Osteoblast (primary cell): Measurements from ENCODE around the gene YTHDF1. TPM values are rescaled to one million over a fixed set of nuclear protein-coding genes. Genes with fewer than 3 reads are reported as not detected.

Source experiments
- DNase-seq: peaks from one replicate; pipeline ENCODE4 v3.0.0; 2011; ENCODE audit warnings: low spot score, mixed read lengths; ENCODE audit not compliant: insufficient read length; ENCODE audit errors: missing footprints
- H2AFZ ChIP-seq: 2 replicates; pipeline ENCODE4 v1.6.0; 2011; ENCODE audit warnings: mild to moderate bottlenecking, low read length
- H3K27ac ChIP-seq: 2 replicates; pipeline ENCODE4 v1.5.1; 2011; ENCODE audit warnings: mild to moderate bottlenecking, low read depth, low read length, moderate library complexity
- H3K27me3 ChIP-seq: 2 replicates; pipeline ENCODE4 v1.6.0; 2012; ENCODE audit warnings: mild to moderate bottlenecking, control low read depth, inconsistent platforms, low read length, moderate library complexity; ENCODE audit not compliant: insufficient read depth
- H3K36me3 ChIP-seq: 2 replicates; pipeline ENCODE4 v1.5.1; 2011; ENCODE audit warnings: mild to moderate bottlenecking, low read length, control low read depth, moderate library complexity; ENCODE audit not compliant: insufficient read depth
- H3K4me1 ChIP-seq: 2 replicates; pipeline ENCODE4 v1.5.1; 2011; ENCODE audit warnings: mild to moderate bottlenecking, low read length, control low read depth, moderate library complexity; ENCODE audit not compliant: insufficient read depth
- H3K4me2 ChIP-seq: 2 replicates; pipeline ENCODE4 v1.6.0; 2011; ENCODE audit warnings: mild to moderate bottlenecking, low read length; ENCODE audit not compliant: insufficient read depth
- H3K4me3 ChIP-seq: fragments of 200-600 bp; sonication (generic); 3 replicates; pipeline ENCODE4 v1.5.1; 2012; ENCODE audit warnings: mild to moderate bottlenecking, low read length, inconsistent platforms; ENCODE audit not compliant: insufficient read depth
- H3K79me2 ChIP-seq: 2 replicates; pipeline ENCODE4 v1.6.0; 2012; ENCODE audit warnings: mild to moderate bottlenecking, low read length, control low read depth, inconsistent platforms; ENCODE audit not compliant: insufficient read depth
- H3K9me3 ChIP-seq: 2 replicates; pipeline ENCODE4 v1.5.1; 2011; ENCODE audit warnings: low read depth, low read length, control low read depth
- H4K20me1 ChIP-seq: 2 replicates; pipeline ENCODE4 v1.6.0; 2012; ENCODE audit warnings: mild to moderate bottlenecking, low read length, control low read depth; ENCODE audit not compliant: insufficient read depth
- total RNA-seq: library from RNA; depleted of rRNA; stranded (reverse); fragments of >200 nt; gene quantifications from 2 replicates; pipeline ENCODE4 v1.2.3, GENCODE V29; 2012
- TF ChIP-seq, protein P1 (sequence below): IDR thresholded peaks from 2 replicates; pipeline ENCODE4 v1.5.1; 2011; ENCODE audit warnings: mild to moderate bottlenecking, low read depth, low read length, moderate library complexity; ENCODE audit errors: extremely low read depth

YTHDF1 gene
- total RNA-seq, 1 donor = 23.9 TPM

DNA sequence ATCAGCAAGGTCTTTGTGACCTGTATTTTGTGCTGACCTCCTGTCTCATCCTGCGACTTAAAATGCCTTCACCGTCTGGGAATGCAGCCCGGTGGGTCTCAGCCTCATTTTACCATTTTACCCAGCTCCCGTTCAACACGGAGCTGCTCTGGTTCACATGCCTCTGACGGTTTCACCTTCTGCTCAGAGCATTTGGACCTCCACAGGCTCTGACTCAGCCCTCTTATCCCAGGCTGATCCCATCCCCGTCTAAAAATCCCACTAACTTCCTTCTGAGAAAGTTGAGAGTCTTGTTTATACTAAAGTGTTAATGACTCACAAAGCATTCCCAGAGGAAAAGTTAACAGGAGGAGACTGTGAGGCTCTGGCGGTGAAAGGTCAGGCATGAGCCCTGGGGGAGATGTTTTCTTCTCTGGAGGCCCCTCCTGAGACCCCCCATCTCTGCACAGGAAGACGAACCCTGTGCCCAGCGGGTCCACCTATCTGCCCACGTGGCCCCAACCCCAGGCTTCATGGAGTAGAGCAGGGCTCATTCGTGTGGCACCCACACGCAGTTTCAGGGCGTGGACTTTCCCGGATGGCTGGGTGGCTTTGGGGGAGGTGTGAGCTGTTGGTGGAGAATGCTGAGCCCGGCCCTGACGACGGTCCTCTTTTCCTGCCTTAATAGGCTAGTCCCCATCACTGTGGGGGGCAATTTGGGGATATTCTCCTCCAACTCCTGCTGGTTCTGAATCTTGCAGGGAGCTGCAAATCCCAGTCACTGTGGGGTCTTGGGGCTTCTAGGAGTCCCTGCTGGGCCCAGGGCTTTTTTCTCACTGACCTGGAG is 16.5 kb upstream of the YTHDF1 start:
- H3K27ac ChIP-seq = peak overlapping the region; percentile 91
- H3K36me3 ChIP-seq = no peaks in the 10 kb centered on the region
- H2AFZ ChIP-seq = peak overlapping the region; percentile 69
- H3K27me3 ChIP-seq = no peaks in the 10 kb centered on the region
- no peaks in the 10 kb centered on the region for H3K79me2 ChIP-seq
- peak overlapping the region; percentile 53 for H3K4me2 ChIP-seq
- H4K20me1 ChIP-seq = no peaks in the 10 kb centered on the region
- H3K4me1 ChIP-seq = peaks cover 29% of the 10 kb centered on the region
- H3K9me3 ChIP-seq = no peaks in the 10 kb centered on the region
- peak; percentile 99 for DNase-seq
- H3K4me3 ChIP-seq = peak overlapping the region; percentile 24
- TF ChIP-seq, protein P1, sequence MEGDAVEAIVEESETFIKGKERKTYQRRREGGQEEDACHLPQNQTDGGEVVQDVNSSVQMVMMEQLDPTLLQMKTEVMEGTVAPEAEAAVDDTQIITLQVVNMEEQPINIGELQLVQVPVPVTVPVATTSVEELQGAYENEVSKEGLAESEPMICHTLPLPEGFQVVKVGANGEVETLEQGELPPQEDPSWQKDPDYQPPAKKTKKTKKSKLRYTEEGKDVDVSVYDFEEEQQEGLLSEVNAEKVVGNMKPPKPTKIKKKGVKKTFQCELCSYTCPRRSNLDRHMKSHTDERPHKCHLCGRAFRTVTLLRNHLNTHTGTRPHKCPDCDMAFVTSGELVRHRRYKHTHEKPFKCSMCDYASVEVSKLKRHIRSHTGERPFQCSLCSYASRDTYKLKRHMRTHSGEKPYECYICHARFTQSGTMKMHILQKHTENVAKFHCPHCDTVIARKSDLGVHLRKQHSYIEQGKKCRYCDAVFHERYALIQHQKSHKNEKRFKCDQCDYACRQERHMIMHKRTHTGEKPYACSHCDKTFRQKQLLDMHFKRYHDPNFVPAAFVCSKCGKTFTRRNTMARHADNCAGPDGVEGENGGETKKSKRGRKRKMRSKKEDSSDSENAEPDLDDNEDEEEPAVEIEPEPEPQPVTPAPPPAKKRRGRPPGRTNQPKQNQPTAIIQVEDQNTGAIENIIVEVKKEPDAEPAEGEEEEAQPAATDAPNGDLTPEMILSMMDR = no peak

DNA sequence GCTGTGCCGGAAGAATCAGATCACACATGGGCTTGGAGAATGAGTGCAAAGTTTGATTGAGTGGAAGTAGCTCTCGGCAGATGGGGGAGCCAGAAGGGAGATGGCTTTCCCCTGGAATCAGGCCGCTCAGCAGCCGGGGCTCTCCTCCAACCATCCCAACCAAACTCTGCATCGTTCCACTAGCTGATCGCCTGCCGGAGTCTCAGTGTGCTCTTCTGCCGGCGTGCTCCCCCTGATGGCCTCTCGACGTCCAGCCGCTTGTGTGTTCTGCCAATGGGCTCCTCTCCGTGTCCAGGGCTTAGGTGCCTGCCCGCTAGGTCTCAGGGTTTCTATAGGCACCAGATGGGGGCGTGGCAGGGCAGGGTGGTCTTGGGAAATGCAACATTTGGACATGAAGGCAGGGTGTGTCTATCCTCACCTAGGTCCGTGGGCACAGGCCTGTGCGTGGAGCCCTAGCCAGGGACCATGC is 14.9 kb upstream of the YTHDF1 start:
- Histone ChIP-seq H3K36me3 (no peaks in the 10 kb centered on the region), H3K79me2 (no peaks in the 10 kb centered on the region), H4K20me1 (no peaks in the 10 kb centered on the region), H2AFZ (peak overlapping the region; percentile 95), H3K9me3 (no peaks in the 10 kb centered on the region), H3K4me1 (peaks cover 29% of the 10 kb centered on the region), H3K4me2 (peak overlapping the region; percentile 36), H3K4me3 (no peak overlapping the region), H3K27ac (peak overlapping the region; percentile 91), H3K27me3 (no peaks in the 10 kb centered on the region)
- TF ChIP-seq, protein P1 = peak; percentile 66
- DNase-seq = peak; percentile 90

DNA sequence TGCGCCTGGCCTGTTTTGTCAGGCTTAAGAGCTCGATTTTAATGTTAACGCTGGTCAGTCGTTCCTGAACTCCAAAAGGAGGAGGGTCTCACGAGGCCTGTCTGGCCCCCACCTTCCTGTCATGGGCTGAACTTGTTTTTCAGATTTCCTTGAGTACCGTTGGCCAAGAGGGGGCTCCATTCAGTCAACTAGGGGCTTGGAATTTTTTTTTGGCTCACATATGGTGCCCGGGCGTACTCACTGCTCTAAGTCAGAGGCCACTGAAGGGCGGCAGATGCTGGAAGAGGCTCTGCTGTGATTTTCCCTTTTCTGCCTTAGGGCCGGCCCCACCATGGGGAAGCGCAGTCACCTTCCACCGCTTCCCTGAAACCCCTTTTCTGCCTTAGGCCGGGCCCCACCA is 12.9 kb upstream of the YTHDF1 start:
- no peaks in the 10 kb centered on the region for H3K36me3 ChIP-seq
- no peak overlapping the region for H2AFZ ChIP-seq
- H3K9me3 ChIP-seq = no peaks in the 10 kb centered on the region
- no peak overlapping the region for H3K27ac ChIP-seq
- DNase-seq = no peak
- no peak overlapping the region for H3K4me2 ChIP-seq
- peaks cover 3% of the 10 kb centered on the region for H3K27me3 ChIP-seq
- H3K79me2 ChIP-seq = no peaks in the 10 kb centered on the region
- TF ChIP-seq, protein P1 = no peak
- H3K4me1 ChIP-seq = peaks cover 36% of the 10 kb centered on the region
- H3K4me3 ChIP-seq = no peak overlapping the region
- H4K20me1 ChIP-seq = no peaks in the 10 kb centered on the region

DNA sequence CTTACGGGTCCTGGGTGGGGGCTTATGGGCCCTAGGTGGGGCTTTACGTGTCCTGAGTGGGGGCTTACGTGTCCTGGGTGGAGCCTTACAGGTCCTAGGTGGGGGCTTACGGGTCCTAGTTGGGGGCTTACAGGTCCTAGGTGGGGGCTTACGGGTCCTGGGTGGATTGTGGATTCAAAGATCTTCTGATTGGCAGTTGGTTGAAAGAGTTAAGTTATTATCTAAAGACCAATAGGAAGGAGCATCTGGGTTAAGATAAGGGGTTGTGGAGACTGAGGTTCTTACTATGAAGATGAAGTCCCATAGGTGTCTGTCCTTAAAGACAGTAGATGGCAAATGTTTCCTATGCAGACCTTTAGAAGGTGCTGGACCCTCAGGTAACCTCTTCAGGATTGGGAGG is 11.3 kb upstream of the YTHDF1 start:
- Histone ChIP-seq H2AFZ (no peak overlapping the region), H3K36me3 (no peaks in the 10 kb centered on the region), H3K4me3 (no peak overlapping the region), H3K4me1 (peaks cover 26% of the 10 kb centered on the region), H4K20me1 (no peaks in the 10 kb centered on the region), H3K9me3 (no peaks in the 10 kb centered on the region), H3K27ac (no peak overlapping the region), H3K79me2 (no peaks in the 10 kb centered on the region), H3K27me3 (peaks cover 3% of the 10 kb centered on the region), H3K4me2 (no peak overlapping the region)
- TF ChIP-seq, protein P1 = no peak
- DNase-seq = no peak
